ENCODE data around the gene ANTXR1.

- TF ChIP-seq GABPA (IDR thresholded peaks at IDR 0.05; ENCODE audit: low read depth) (no peak), CHD2 (IDR thresholded peaks at IDR 0.05; ENCODE audit: low read length, partially characterized antibody) (no peak), RCOR1 (IDR thresholded peaks at IDR 0.05; ENCODE audit: low read length) (no peak), USF2 (IDR thresholded peaks at IDR 0.05; ENCODE audit: borderline replicate concordance, low read depth, low read length) (no peak), USF1 (IDR thresholded peaks at IDR 0.05; ENCODE audit: borderline replicate concordance, low read depth) (no peak), JUND (IDR thresholded peaks at IDR 0.05) (no peak)
Observed at GRCh38 chr2:69168144-69168813, 155.3 kb downstream of the ANTXR1 start.

Measured in SK-N-SH (cell line).